K562 (cell line): ENCODE data around the gene UNC45B. TPM values are rescaled to one million over a fixed set of nuclear protein-coding genes. Genes with fewer than 3 reads are reported as not detected.

Experiments used
- ATAC-seq: fragments of 200-7000 bp; cut with Tn5 transposase; 3 replicates; pipeline ENCODE4 v1.9.1; 2020; ENCODE audit warnings: moderate library complexity
- BruUV-seq: library from RNA; stranded (reverse); fragments of 400-500 nt; replicated peaks from 2 replicates; lab custom pipeline; 2021; lab: Mats Ljungman, UMichigan
- CTCF ChIA-PET: fragments of 300-600 bp; formaldehyde crosslinking; extraction: SDS; loops from one replicate; lab custom pipeline; 2021; ENCODE audit warnings: low intra/inter-chr PET ratio; lab: Yijun Ruan, JAX
- POLR2A ChIA-PET: fragments of 300-600, 350-650 bp; sonication (Branson Sonifier 250); formaldehyde crosslinking; extraction: SDS; loops from one replicate; lab custom pipeline; 2021; ENCODE audit warnings: antibody characterized with exemption, inconsistent platforms; lab: Yijun Ruan, JAX
- DNase-seq, 4 experiments: peaks; one replicate each; pipeline versions ENCODE4 v3.0.0 to v3.0.0-alpha.2; 2011 to 2018; ENCODE audit warnings: low spot score in 3 of 4, mixed read lengths in 3 of 4; ENCODE audit errors: extremely low read depth in 1 of 4
- FAIRE-seq: peaks from 2 replicates; lab custom pipeline; 2011; peaks lifted over from hg19 to GRCh38; lab: Jason Lieb, UNC
- H2AFZ ChIP-seq: 2 replicates; pipeline ENCODE4 v1.6.0; 2011; ENCODE audit warnings: low read depth, low read length, control low read depth, inconsistent platforms
- H3K27ac ChIP-seq: fragments of 200-600 bp; 3 replicates; pipeline ENCODE4 v1.8.0; 2011; ENCODE audit warnings: low read depth, mild to moderate bottlenecking, control low read depth, inconsistent platforms, low read length, moderate library complexity, mixed read lengths; ENCODE audit errors: extremely low read depth
- H3K27me3 ChIP-seq, 2 experiments: fragments of 300-600 bp in 1 of 2; 2 replicates in 1 of 2; 3 replicates in 1 of 2; pipeline versions ENCODE4 v1.6.0 to v1.8.0; 2011; ENCODE audit warnings: inconsistent platforms in 2 of 2, low read length in 2 of 2, mild to moderate bottlenecking in 1 of 2, mixed read lengths in 1 of 2, moderate library complexity in 1 of 2; ENCODE audit not compliant: control insufficient read depth in 2 of 2, insufficient read depth in 2 of 2
- H3K36me3 ChIP-seq: fragments of 300-600 bp; 3 replicates; pipeline ENCODE4 v1.8.0; 2011; ENCODE audit warnings: mild to moderate bottlenecking, low read length, inconsistent platforms; ENCODE audit not compliant: control insufficient read depth, insufficient read depth
- H3K4me1 ChIP-seq, 2 experiments: fragments of 200-600 bp in 1 of 2; replicated peaks in 1 of 2; 2 replicates in 1 of 2; 3 replicates in 1 of 2; pipeline versions ENCODE4 v1.5.1 to v1.8.0; 2011; ENCODE audit warnings: inconsistent platforms in 2 of 2, low read length in 2 of 2, mild to moderate bottlenecking in 1 of 2, mixed read lengths in 1 of 2, moderate library complexity in 1 of 2; ENCODE audit not compliant: control insufficient read depth in 2 of 2, insufficient read depth in 2 of 2
- H3K4me2 ChIP-seq: 2 replicates; pipeline ENCODE4 v1.6.1; 2011; ENCODE audit warnings: low read length, control low read depth, inconsistent platforms, mixed read lengths; ENCODE audit not compliant: insufficient read depth
- H3K4me3 ChIP-seq: fragments of 200-600 bp; sonication (generic), shearing (Covaris generic); 2 replicates; pipeline ENCODE4 v1.5.1; 2016; ENCODE audit warnings: control low read depth, inconsistent platforms
- H3K79me2 ChIP-seq: fragments of 200-600 bp; 3 replicates; pipeline ENCODE4 v1.8.0; 2011; ENCODE audit warnings: low read length, inconsistent platforms; ENCODE audit not compliant: control insufficient read depth, insufficient read depth
- H3K9ac ChIP-seq, 2 experiments: 2 replicates each; pipeline versions ENCODE4 v1.6.0 to v1.6.1; 2011; ENCODE audit warnings: low read depth in 2 of 2, low read length in 2 of 2, control low read depth in 1 of 2, inconsistent platforms in 1 of 2, mild to moderate bottlenecking in 1 of 2, mixed read lengths in 1 of 2; ENCODE audit not compliant: insufficient read depth in 1 of 2
- H3K9me1 ChIP-seq: one replicate; pipeline ENCODE4 v1.6.0; 2011; ENCODE audit warnings: inconsistent platforms, mild to moderate bottlenecking, low read length, moderate library complexity; ENCODE audit not compliant: control insufficient read depth, insufficient read depth
- H3K9me3 ChIP-seq: replicated peaks from 2 replicates; pipeline ENCODE4 v1.5.1; 2011; ENCODE audit warnings: low read depth, low read length, inconsistent platforms; ENCODE audit not compliant: control insufficient read depth, insufficient read depth
- H4K20me1 ChIP-seq: replicated peaks from 2 replicates; pipeline ENCODE4 v1.6.1; 2011; ENCODE audit warnings: low read length, inconsistent platforms, mixed read lengths; ENCODE audit not compliant: control insufficient read depth, insufficient read depth
- ARHGAP35 ChIP-seq: fragments of 450-650 bp; IDR thresholded peaks from 2 replicates; pipeline ENCODE4 v1.6.1; 2018; ENCODE audit not compliant: partially characterized antibody
- ARID2 ChIP-seq: fragments of 450-650 bp; IDR thresholded peaks from 2 replicates; pipeline ENCODE4 v1.6.1; 2017; ENCODE audit warnings: antibody characterized with exemption, mild to moderate bottlenecking
- CEBPB ChIP-seq: fragments of 450-650 bp; IDR thresholded peaks from 2 replicates; pipeline ENCODE4 v1.6.1; 2016; ENCODE audit warnings: missing genetic modification characterization, missing compliant biosample characterization
- ETV6 ChIP-seq, 3 experiments: fragments of 150-350 bp in 1 of 3; sonication (generic) in 1 of 3; formaldehyde crosslinking in 1 of 3; IDR thresholded peaks; 2 replicates each; pipeline versions ENCODE4 v1.6.1 to v1.8.0; 2014 to 2022; ENCODE audit warnings: borderline replicate concordance in 2 of 3, low read depth in 2 of 3, antibody characterized with exemption in 1 of 3, low read length in 1 of 3, mild to moderate bottlenecking in 1 of 3, missing genetic modification reagents in 1 of 3
- FOXK2 ChIP-seq, 2 experiments: fragments of 450-650 bp; IDR thresholded peaks in 1 of 2; conservative IDR thresholded peaks in 1 of 2; 2 replicates each; pipeline ENCODE4 v1.6.1; 2016; ENCODE audit warnings: low read depth in 2 of 2, mild to moderate bottlenecking in 1 of 2
- HMGN3 ChIP-seq: IDR thresholded peaks from 2 replicates; pipeline ENCODE4 v1.6.1; 2011; ENCODE audit warnings: borderline replicate concordance, low read depth, mild to moderate bottlenecking, mixed read lengths, low read length; ENCODE audit not compliant: insufficient read length; ENCODE audit errors: extremely low read depth
- MECOM ChIP-seq: fragments of 250-450 bp; sonication (Bioruptor Pico); IDR thresholded peaks from 2 replicates; pipeline ENCODE4 v1.8.0; 2022; ENCODE audit warnings: inconsistent platforms
- NRF1 ChIP-seq, 2 experiments: fragments of 450-650 bp; IDR thresholded peaks in 1 of 2; conservative IDR thresholded peaks in 1 of 2; 2 replicates each; pipeline ENCODE4 v1.6.1; 2014; ENCODE audit warnings: mild to moderate bottlenecking in 2 of 2
- PURB ChIP-seq: sonication (generic); formaldehyde crosslinking; IDR thresholded peaks from 2 replicates; pipeline ENCODE4 v1.9.0; 2021; ENCODE audit warnings: low read depth, mild to moderate bottlenecking, missing genetic modification reagents
- TOE1 ChIP-seq, 2 experiments: fragments of 450-650 bp in 1 of 2; sonication (generic) in 1 of 2; formaldehyde crosslinking in 1 of 2; IDR thresholded peaks; 2 replicates each; pipeline versions ENCODE4 v1.7.1 to v1.8.0; 2016 to 2022; ENCODE audit warnings: borderline replicate concordance in 2 of 2, mild to moderate bottlenecking in 2 of 2, antibody characterized with exemption in 1 of 2, inconsistent platforms in 1 of 2, low read depth in 1 of 2, missing genetic modification reagents in 1 of 2, moderate library complexity in 1 of 2
- XRCC4 ChIP-seq: IDR thresholded peaks from one replicate; pipeline ENCODE4 v1.6.1; 2011; ENCODE audit not compliant: insufficient read depth, insufficient read length; ENCODE audit errors: extremely low read depth
- ZBTB1 ChIP-seq: sonication (generic); formaldehyde crosslinking; IDR thresholded peaks from 2 replicates; pipeline ENCODE4 v1.8.1; 2023; ENCODE audit warnings: missing genetic modification reagents, low read depth, mild to moderate bottlenecking, borderline replicate concordance
- ZNF239 ChIP-seq: fragments of 250-450 bp; sonication (Bioruptor Pico); IDR thresholded peaks from 2 replicates; pipeline ENCODE4 v1.4.0; 2020; ENCODE audit warnings: mild to moderate bottlenecking
- ZNF316 ChIP-seq: fragments of 450-650 bp; IDR thresholded peaks from 2 replicates; pipeline ENCODE4 v1.6.1; 2016
- ZNF561 ChIP-seq: fragments of 450-650 bp; formaldehyde crosslinking; conservative IDR thresholded peaks from 2 replicates; pipeline ENCODE4 v1.4.0; 2020; ENCODE audit warnings: mild to moderate bottlenecking, moderate library complexity
- ZNF77 ChIP-seq: fragments of 250-450 bp; sonication (Bioruptor Pico); IDR thresholded peaks from 2 replicates; pipeline ENCODE4 v1.5.0; 2020
- ZNF778 ChIP-seq: fragments of 450-650 bp; formaldehyde crosslinking; IDR thresholded peaks from 2 replicates; pipeline ENCODE4 v1.4.0; 2020; ENCODE audit warnings: mild to moderate bottlenecking, moderate library complexity
- WGBS: fragments of 100-300 bp; shearing (Covaris generic); methylation state at CpG from one replicate; pipeline ENCODE4 v1.1.6; 2016; ENCODE audit warnings: low coverage, mixed read lengths; ENCODE audit not compliant: insufficient coverage; ENCODE audit errors: missing lambda C conversion rate; 5-methylcytosine and 5-hydroxymethylcytosine counted together
- in situ Hi-C: fragments of 300-500 bp; cut with MboI; formaldehyde crosslinking; loops from 4 replicates; pipeline ENCODE4 v1.15.0; 2018; ENCODE audit warnings: inconsistent platforms, mixed read lengths
- intact Hi-C: fragments of 100-400 bp; cut with micrococcal nuclease; formaldehyde crosslinking; loops from 2 replicates; pipeline ENCODE4 v1.14.2; 2022
- polyA plus RNA-seq, 8 experiments: library from polyadenylated mRNA; depleted of rRNA in 4 of 8; stranded (reverse) in 5 of 8; unstranded in 3 of 8; fragments of >200 nt; fragmentation: Nextera tagmentation in 2 of 8; fragmentation: Illumina TruSeq in 1 of 8; extraction: Ambion mirVana in 2 of 8; extraction: Trizol in 1 of 8; gene quantifications; 2 replicates each; pipeline versions ENCODE4 v1.2.1 to v1.2.3, GENCODE V29; 2011 to 2014; ENCODE audit warnings: inconsistent platforms in 1 of 8, missing spikeins in 1 of 8
- total RNA-seq, 7 experiments: library from RNA; depleted of rRNA in 6 of 7; stranded (reverse); fragments of >200 nt in 6 of 7; fragmentation: Illumina TruSeq in 2 of 7; extraction: Trizol in 2 of 7; gene quantifications; 2 replicates each; pipeline versions ENCODE4 v1.2.1 to v1.2.3, GENCODE V29; 2011 to 2021; ENCODE audit warnings: low replicate concordance in 1 of 7
- TF ChIP-seq, protein P1 (sequence below): fragments of 450-650 bp; IDR thresholded peaks from 2 replicates; pipeline ENCODE4 v1.7.1; 2018; ENCODE audit warnings: mild to moderate bottlenecking, low read depth; ENCODE audit not compliant: partially characterized antibody

UNC45B gene
- total and polyA plus RNA-seq, 9 of the 15 experiments (the other 6 are each of a cell fraction or from before 2014, with no cell fraction given), result not detected

DNA sequence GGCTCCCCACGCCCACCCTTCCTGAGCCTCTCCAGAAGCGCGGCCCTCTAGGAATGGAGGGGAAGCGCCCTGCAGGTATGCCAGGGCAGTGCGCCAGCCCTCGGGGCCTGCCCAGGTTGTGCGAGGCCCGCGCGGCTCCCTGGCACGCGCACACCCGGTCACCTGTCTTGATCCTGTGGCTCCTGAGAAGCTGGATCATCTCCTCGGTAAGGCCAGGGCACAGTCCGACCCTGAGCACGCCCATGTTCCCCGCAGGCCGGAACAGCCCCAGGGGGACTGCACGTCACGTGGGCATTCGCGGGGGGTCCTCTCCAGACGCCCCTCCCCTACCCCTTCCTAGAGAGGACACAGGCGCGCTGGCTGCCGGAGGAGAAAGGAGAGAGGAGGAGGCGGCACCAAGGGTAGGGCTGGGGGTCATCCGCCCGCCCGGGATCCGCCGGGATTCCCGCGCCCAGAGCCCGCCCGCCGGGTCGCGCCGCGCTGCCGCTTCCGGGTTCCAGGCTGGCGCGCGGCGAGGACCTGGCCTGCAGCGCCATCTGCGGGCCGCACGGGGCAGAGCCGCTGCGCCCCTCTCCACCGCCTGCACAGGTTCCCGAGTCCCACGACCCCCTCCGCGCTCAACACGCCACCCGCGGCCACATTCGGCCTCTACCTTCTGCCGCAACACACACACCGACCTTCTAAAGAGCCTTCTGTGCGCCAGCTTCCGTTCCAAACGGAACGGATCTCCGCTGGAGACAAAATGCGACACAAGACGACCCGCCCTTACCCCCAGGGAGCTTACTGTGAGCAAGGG lies 28.0 kb upstream of the UNC45B start, which contains the start of gene RAD51D:
RAD51D (minus strand) TSS at position 491 of the 796 bp plus-strand sequence; CDS start at position 244, 247 bp downstream.
- in situ Hi-C loops (loop anchor here (5.0 to 10.0 kb wide), 3 partner anchors 122 to 702 kb away; no protein-coding TSS in a partner anchor), intact Hi-C loops (loop anchor here (1.0 to 10.0 kb wide), 4 partner anchors 121 to 697 kb away; no protein-coding TSS in a partner anchor)
- POLR2A ChIA-PET, result interaction anchor here (0.6 to 1.9 kb wide), 12 partner anchors 25 to 441 kb away, joined by 3 to 10 read pairs (median 4); partner anchors contain the start of genes LIG3 and SLFN14
- H3K79me2 ChIP-seq, result peaks cover 21% of the 10 kb centered on the region
- peak; percentile 86 to 92 (median 90) for DNase-seq
- ATAC-seq, result peak; percentile 95
- H3K4me3 ChIP-seq, result peak within 1 kb of the TSS; percentile 79
- no peak for FAIRE-seq
- H3K4me1 ChIP-seq, result peaks cover 12 to 20% of the 10 kb centered on the region in 2 experiments; a peak in 4 of 5 replicates
- peaks cover 19% of the 10 kb centered on the region; the same call in 2 of the 3 replicates for H3K36me3 ChIP-seq
- no TSS peak for BruUV-seq
- no peaks in the 10 kb centered on the region for H3K9me3 ChIP-seq
- peak within 1 kb of the TSS; percentile 82 to 100 for H3K9ac ChIP-seq
- no peaks in the 10 kb centered on the region for H3K9me1 ChIP-seq
- H4K20me1 ChIP-seq, result no peaks in the 10 kb centered on the region
- H3K27ac ChIP-seq, result peak within 1 kb of the TSS; percentile 77
- WGBS, result under 1% methylated on average over 58 of the region's 72 CpGs
- H3K27me3 ChIP-seq, result peaks cover 2 to 7% of the 10 kb centered on the region in 2 experiments; a peak in 2 of 5 replicates
- H2AFZ ChIP-seq, result peak within 1 kb of the TSS; percentile 96
- peak within 1 kb of the TSS; percentile 87 for H3K4me2 ChIP-seq
- CTCF ChIA-PET, result interaction anchor here (0.6 to 4.5 kb wide), 6 partner anchors 21 to 707 kb away, joined by 3 to 49 read pairs (median 6); no protein-coding TSS in a partner anchor
- TF ChIP-seq NRF1 (conservative IDR thresholded peaks at IDR 0.05 in 1 of 2, IDR thresholded peaks at IDR 0.05 in 1 of 2), result peak in 1 of 2 experiments; percentile 7; a peak in 3 of 4 replicates
- no peak for TF ChIP-seq ARID2
- no peak for TF ChIP-seq CEBPB (tag)
- TF ChIP-seq MECOM (CRISPR knock-in tag), result no peak
- no peak for TF ChIP-seq ZNF239 (CRISPR knock-in tag)
- TF ChIP-seq TOE1 (IDR thresholded peaks at IDR 0.05; ENCODE audit: borderline replicate concordance), result peak; percentile 62; the same call in 1 of the 2 replicates
- no peak for TF ChIP-seq TOE1 (CRISPR knock-in tag; IDR thresholded peaks at IDR 0.05; ENCODE audit: borderline replicate concordance, low read depth)
- TF ChIP-seq ETV6 (IDR thresholded peaks at IDR 0.05; ENCODE audit: borderline replicate concordance in 1 of 2, low read depth in 2 of 2, low read length in 1 of 2), result no peak
- TF ChIP-seq ETV6 (CRISPR knock-in tag; IDR thresholded peaks at IDR 0.05; ENCODE audit: borderline replicate concordance), result no peak
- no peak for TF ChIP-seq XRCC4
- TF ChIP-seq ARHGAP35, result no peak
- no peak for TF ChIP-seq FOXK2 (conservative IDR thresholded peaks at IDR 0.05 in 1 of 2, IDR thresholded peaks at IDR 0.05 in 1 of 2; ENCODE audit: low read depth in 2 of 2)
- no peak for TF ChIP-seq ZNF561
- peak; percentile 65 for TF ChIP-seq ZNF316
- TF ChIP-seq ZNF778 (CRISPR knock-in tag), result no peak
- no peak for TF ChIP-seq PURB (CRISPR knock-in tag)
- TF ChIP-seq, protein P1, sequence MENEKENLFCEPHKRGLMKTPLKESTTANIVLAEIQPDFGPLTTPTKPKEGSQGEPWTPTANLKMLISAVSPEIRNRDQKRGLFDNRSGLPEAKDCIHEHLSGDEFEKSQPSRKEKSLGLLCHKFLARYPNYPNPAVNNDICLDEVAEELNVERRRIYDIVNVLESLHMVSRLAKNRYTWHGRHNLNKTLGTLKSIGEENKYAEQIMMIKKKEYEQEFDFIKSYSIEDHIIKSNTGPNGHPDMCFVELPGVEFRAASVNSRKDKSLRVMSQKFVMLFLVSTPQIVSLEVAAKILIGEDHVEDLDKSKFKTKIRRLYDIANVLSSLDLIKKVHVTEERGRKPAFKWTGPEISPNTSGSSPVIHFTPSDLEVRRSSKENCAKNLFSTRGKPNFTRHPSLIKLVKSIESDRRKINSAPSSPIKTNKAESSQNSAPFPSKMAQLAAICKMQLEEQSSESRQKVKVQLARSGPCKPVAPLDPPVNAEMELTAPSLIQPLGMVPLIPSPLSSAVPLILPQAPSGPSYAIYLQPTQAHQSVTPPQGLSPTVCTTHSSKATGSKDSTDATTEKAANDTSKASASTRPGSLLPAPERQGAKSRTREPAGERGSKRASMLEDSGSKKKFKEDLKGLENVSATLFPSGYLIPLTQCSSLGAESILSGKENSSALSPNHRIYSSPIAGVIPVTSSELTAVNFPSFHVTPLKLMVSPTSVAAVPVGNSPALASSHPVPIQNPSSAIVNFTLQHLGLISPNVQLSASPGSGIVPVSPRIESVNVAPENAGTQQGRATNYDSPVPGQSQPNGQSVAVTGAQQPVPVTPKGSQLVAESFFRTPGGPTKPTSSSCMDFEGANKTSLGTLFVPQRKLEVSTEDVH, result peak; percentile 78
- TF ChIP-seq ZNF77 (CRISPR knock-in tag), result no peak
- TF ChIP-seq HMGN3, result no peak
- no peak for TF ChIP-seq ZBTB1
